CD14-positive monocyte (primary cell): ENCODE data around the gene TBC1D32. TPM values are rescaled to one million over a fixed set of nuclear protein-coding genes. Genes with fewer than 3 reads are reported as not detected.

Experiments used
- DNase-seq, 3 donors: peaks; one replicate each; pipeline ENCODE4 v3.0.0-alpha.2; 2011 to 2022
- H2AFZ ChIP-seq: 2 replicates; pipeline ENCODE4 v1.6.0; 2012; ENCODE audit warnings: mild to moderate bottlenecking, low read depth, low read length, inconsistent platforms; ENCODE audit not compliant: insufficient read depth, poor library complexity, severe bottlenecking
- H3K27ac ChIP-seq, 2 donors: 1 replicate in 1 of 2; 2 replicates in 1 of 2; pipeline ENCODE4 v1.5.1; 2012 to 2013; ENCODE audit warnings: low read length in 2 of 2, control low read depth in 1 of 2, inconsistent platforms in 1 of 2, low read depth in 1 of 2, mild to moderate bottlenecking in 1 of 2
- H3K27me3 ChIP-seq, 2 donors: one replicate each; pipeline versions ENCODE4 v1.6.0 to v1.6.1; 2011 to 2013; ENCODE audit warnings: low read length in 2 of 2; ENCODE audit not compliant: control insufficient read depth in 2 of 2, insufficient read depth in 2 of 2
- H3K36me3 ChIP-seq, 2 donors: replicated peaks in 1 of 2; 1 replicate in 1 of 2; 2 replicates in 1 of 2; pipeline versions ENCODE4 v1.5.1 to v1.6.1; 2012 to 2013; ENCODE audit warnings: low read length in 2 of 2, control low read depth in 1 of 2, inconsistent platforms in 1 of 2, mild to moderate bottlenecking in 1 of 2; ENCODE audit not compliant: insufficient read depth in 2 of 2, control insufficient read depth in 1 of 2
- H3K4me1 ChIP-seq, 2 donors: 1 replicate in 1 of 2; 2 replicates in 1 of 2; pipeline versions ENCODE4 v1.5.1 to v1.6.1; 2012 to 2013; ENCODE audit warnings: low read length in 2 of 2, control low read depth in 1 of 2, inconsistent platforms in 1 of 2, mild to moderate bottlenecking in 1 of 2, moderate library complexity in 1 of 2; ENCODE audit not compliant: insufficient read depth in 2 of 2, control insufficient read depth in 1 of 2
- H3K4me2 ChIP-seq: replicated peaks from 2 replicates; pipeline ENCODE3; 2012; ENCODE audit warnings: low read length, moderate library complexity, mild to moderate bottlenecking; ENCODE audit not compliant: poor library complexity, severe bottlenecking; ENCODE audit errors: extremely low read depth
- H3K4me3 ChIP-seq, 3 experiments: fragments of 200-600 bp in 1 of 3; sonication (generic) in 1 of 3; replicated peaks in 1 of 3; 1 replicate in 2 of 3; 2 replicates in 1 of 3; pipeline ENCODE4 v1.5.1; 2011 to 2013; ENCODE audit warnings: low read length in 3 of 3, mild to moderate bottlenecking in 3 of 3, control low read depth in 2 of 3, low read depth in 2 of 3, inconsistent platforms in 1 of 3, moderate library complexity in 1 of 3
- H3K79me2 ChIP-seq: 2 replicates; pipeline ENCODE4 v1.6.0; 2012; ENCODE audit warnings: mild to moderate bottlenecking, control low read depth, inconsistent platforms, low read length, moderate library complexity; ENCODE audit not compliant: insufficient read depth
- H3K9ac ChIP-seq: 2 replicates; pipeline ENCODE4 v1.6.0; 2017; ENCODE audit warnings: low read length, mild to moderate bottlenecking; ENCODE audit not compliant: insufficient read depth, poor library complexity, severe bottlenecking
- H3K9me3 ChIP-seq, 2 donors: replicated peaks in 1 of 2; 1 replicate in 1 of 2; 2 replicates in 1 of 2; pipeline versions ENCODE4 v1.5.1 to v1.6.1; 2012 to 2013; ENCODE audit warnings: low read length in 2 of 2, control low read depth in 1 of 2; ENCODE audit not compliant: control insufficient read depth in 1 of 2, insufficient read depth in 1 of 2
- H4K20me1 ChIP-seq: 2 replicates; pipeline ENCODE4 v1.6.0; 2012; ENCODE audit warnings: mild to moderate bottlenecking, low read length, control low read depth, moderate library complexity; ENCODE audit not compliant: insufficient read depth
- H3K27ac Mint-ChIP-seq, 7 donors: one replicate each; pipeline ENCODE4 v1.8.0; 2020; ENCODE audit warnings: mild to moderate bottlenecking in 7 of 7, mixed read lengths in 7 of 7, moderate library complexity in 6 of 7, inconsistent platforms in 2 of 7
- H3K27me3 Mint-ChIP-seq, 3 donors: one replicate each; pipeline ENCODE4 v1.8.0; 2021 to 2022; ENCODE audit warnings: low read depth in 3 of 3, mild to moderate bottlenecking in 3 of 3, mixed read lengths in 3 of 3, moderate library complexity in 3 of 3, inconsistent platforms in 1 of 3
- H3K36me3 Mint-ChIP-seq, 2 donors: one replicate each; pipeline ENCODE4 v1.8.0; 2020; ENCODE audit warnings: mixed read lengths in 2 of 2, inconsistent platforms in 1 of 2, mild to moderate bottlenecking in 1 of 2
- H3K4me1 Mint-ChIP-seq: one replicate; pipeline ENCODE4 v1.8.0; 2020; ENCODE audit warnings: mild to moderate bottlenecking, mixed read lengths
- H3K4me3 Mint-ChIP-seq, 2 donors: one replicate each; pipeline ENCODE4 v1.8.0; 2020; ENCODE audit warnings: mild to moderate bottlenecking in 2 of 2, mixed read lengths in 2 of 2, moderate library complexity in 1 of 2
- H3K9me3 Mint-ChIP-seq, 7 donors: one replicate each; pipeline ENCODE4 v1.8.0; 2020 to 2022; ENCODE audit warnings: mixed read lengths in 7 of 7, mild to moderate bottlenecking in 6 of 7, moderate library complexity in 6 of 7, inconsistent platforms in 2 of 7
- CTCF ChIP-seq: fragments of 200-600 bp; IDR thresholded peaks from one replicate; pipeline ENCODE4 v1.8.0; 2022; ENCODE audit warnings: antibody characterized with exemption, mild to moderate bottlenecking
- WGBS: methylation state at CpG from one replicate; pipeline ENCODE4 v1.1.5; 2013; ENCODE audit warnings: missing lambda C conversion rate; ENCODE audit not compliant: insufficient coverage; 5-methylcytosine and 5-hydroxymethylcytosine counted together
- intact Hi-C, 2 donors: fragments of 100-400 bp; cut with micrococcal nuclease; formaldehyde crosslinking; loops; one replicate each; pipeline versions ENCODE4 v1.15.0 to v1.15.1; 2023
- polyA plus RNA-seq, 3 donors: library from polyadenylated mRNA; depleted of rRNA in 1 of 3; unstranded in 2 of 3; stranded (reverse) in 1 of 3; fragments of 300-500 nt in 2 of 3; fragments of >200 nt in 1 of 3; fragmentation: Illumina TruSeq in 2 of 3; gene quantifications; 1 replicate in 2 of 3; 2 replicates in 1 of 3; pipeline ENCODE4 v1.2.3, GENCODE V29; 2012 to 2021

TBC1D32 gene
- polyA plus RNA-seq, 3 donors: 0.23 to 0.64 TPM; not detected in 1

- H3K4me3 ChIP-seq: no peak overlapping the region
- no peak for DNase-seq
- H3K36me3 ChIP-seq: no peaks in the 10 kb centered on the region
- no peak overlapping the region for H3K4me3 Mint-ChIP-seq
- peaks cover 1 to 8% (median 3%) of the 10 kb centered on the region in 7 donors for H3K9me3 Mint-ChIP-seq
- H3K27me3 Mint-ChIP-seq: no peaks in the 10 kb centered on the region
- no peaks in the 10 kb centered on the region for H4K20me1 ChIP-seq
- no peak overlapping the region for H3K4me2 ChIP-seq
- H3K27ac Mint-ChIP-seq: no peak overlapping the region
- H3K9me3 ChIP-seq: peaks cover 0 to 6% of the 10 kb centered on the region in 2 donors
- no peaks in the 10 kb centered on the region for H3K4me1 ChIP-seq
- TF ChIP-seq CTCF: no peak
- WGBS: no CpG with 5 or more reads among the region's 2 CpGs
- H3K27me3 ChIP-seq: no peaks in the 10 kb centered on the region
- H3K36me3 Mint-ChIP-seq: no peaks in the 10 kb centered on the region
- H3K79me2 ChIP-seq: no peaks in the 10 kb centered on the region
- H3K9ac ChIP-seq: no peak overlapping the region
- no peak overlapping the region for H2AFZ ChIP-seq
- no peak overlapping the region for H3K27ac ChIP-seq
- H3K4me1 Mint-ChIP-seq: no peaks in the 10 kb centered on the region
- intact Hi-C loops: no loop called here
Measured at GRCh38 chr6:121143476-121143875, 190.8 kb downstream of the TBC1D32 start.

- Histone ChIP-seq H3K79me2 (no peaks in the 10 kb centered on the region), H3K4me2 (no peak overlapping the region), H4K20me1 (no peaks in the 10 kb centered on the region), H3K9me3 (peaks cover 0 to 5% of the 10 kb centered on the region in 2 donors), H3K4me3 (no peak overlapping the region), H3K4me1 (no peaks in the 10 kb centered on the region), H2AFZ (no peak overlapping the region), H3K27me3 (no peaks in the 10 kb centered on the region), H3K9ac (no peak overlapping the region), H3K36me3 (no peaks in the 10 kb centered on the region), H3K27ac (no peak overlapping the region)
- H3K27ac Mint-ChIP-seq: no peak overlapping the region
- H3K36me3 Mint-ChIP-seq: no peaks in the 10 kb centered on the region
- peaks cover 0 to 8% (median 2%) of the 10 kb centered on the region in 7 donors for H3K9me3 Mint-ChIP-seq
- H3K4me1 Mint-ChIP-seq: no peaks in the 10 kb centered on the region
- no peak overlapping the region for H3K4me3 Mint-ChIP-seq
- no peaks in the 10 kb centered on the region for H3K27me3 Mint-ChIP-seq
- whole genome bisulfite sequencing: 100% methylated on average over 2 of the region's 6 CpGs
- intact Hi-C loops: no loop called here
- no peak for DNase-seq
- TF ChIP-seq CTCF: no peak
Measured at GRCh38 chr6:121142093-121142492, 192.2 kb downstream of the TBC1D32 start.
